ENCODE measurements around the gene CHADL.
"Not testable (repeated sequence)": the region's sequence is repeated elsewhere in the genome, so short reads cannot be mapped to it uniquely, and the experiment has no call there.

CHADL gene

DNA sequence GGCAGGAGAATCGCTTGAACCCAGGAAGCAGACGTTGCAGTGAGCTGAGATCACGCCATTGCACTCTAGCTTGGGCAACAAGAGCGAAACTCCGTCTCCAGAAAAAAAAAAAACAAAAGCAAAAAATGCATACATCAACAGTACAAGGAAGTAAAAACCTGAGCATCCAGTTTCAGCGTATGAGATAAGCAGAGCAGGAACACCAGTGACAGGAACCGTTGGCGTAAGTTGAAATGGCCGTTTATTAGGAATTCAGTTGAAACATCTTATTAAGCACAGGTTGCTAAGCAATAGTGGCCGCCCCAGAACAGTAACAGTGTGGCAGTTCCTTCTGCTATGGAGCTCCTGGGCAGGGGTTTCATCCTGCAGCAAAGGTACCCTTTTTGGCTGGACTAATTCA, 39.6 kb downstream of the CHADL start:
- peaks cover 18 to 31% of the 10 kb centered on the region in 2 donors for H3K4me1 Mint-ChIP-seq
- H3K36me3 Mint-ChIP-seq, result peaks cover 0 to 5% of the 10 kb centered on the region in 2 donors
- H3K27ac Mint-ChIP-seq, result no peak overlapping the region
- H3K4me3 Mint-ChIP-seq, result no peak overlapping the region
- ATAC-seq (replicated peaks) (no peak), DNase-seq (no peak)
- H3K9me3 Mint-ChIP-seq, result no peaks in the 10 kb centered on the region
- peaks cover 12 to 14% of the 10 kb centered on the region in 2 donors for H3K27me3 Mint-ChIP-seq

DNA sequence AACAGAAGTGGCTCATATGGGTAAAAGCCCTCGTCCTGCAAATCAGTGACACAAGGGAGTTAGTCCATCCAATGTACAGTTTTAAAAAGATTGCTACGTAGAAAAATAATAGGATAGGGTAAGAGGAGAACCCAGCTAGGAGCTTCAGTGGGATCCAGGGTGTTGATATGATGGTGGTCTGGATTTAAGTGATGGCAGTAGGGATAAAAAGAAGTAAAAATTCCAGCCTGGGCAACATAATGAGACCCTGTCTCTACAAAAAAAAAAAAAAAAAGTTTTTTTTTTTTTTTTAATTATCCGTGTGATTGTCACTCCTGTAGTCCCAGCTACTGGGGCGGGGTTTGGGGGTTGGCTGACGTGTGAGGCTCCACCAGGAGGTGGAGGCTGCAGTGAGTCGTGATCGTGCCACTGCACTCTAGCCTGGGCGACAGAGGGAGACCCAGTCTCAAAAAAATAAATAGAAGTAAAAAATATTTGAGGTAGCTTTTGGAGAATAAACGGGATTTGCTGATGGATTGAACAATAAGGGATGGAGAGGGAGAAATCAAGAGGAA, 42.6 kb downstream of the CHADL start:
- Mint-ChIP-seq H3K36me3 (no peaks in the 10 kb centered on the region), H3K27ac (no peak overlapping the region), H3K4me3 (peak overlapping the region; percentile 87 to 91), H3K27me3 (peaks cover 2 to 7% of the 10 kb centered on the region in 2 donors), H3K4me1 (peaks cover 9 to 10% of the 10 kb centered on the region in 2 donors), H3K9me3 (no peaks in the 10 kb centered on the region)
- no peak for DNase-seq
- ATAC-seq (replicated peaks), result peak; percentile 64 to 65

DNA sequence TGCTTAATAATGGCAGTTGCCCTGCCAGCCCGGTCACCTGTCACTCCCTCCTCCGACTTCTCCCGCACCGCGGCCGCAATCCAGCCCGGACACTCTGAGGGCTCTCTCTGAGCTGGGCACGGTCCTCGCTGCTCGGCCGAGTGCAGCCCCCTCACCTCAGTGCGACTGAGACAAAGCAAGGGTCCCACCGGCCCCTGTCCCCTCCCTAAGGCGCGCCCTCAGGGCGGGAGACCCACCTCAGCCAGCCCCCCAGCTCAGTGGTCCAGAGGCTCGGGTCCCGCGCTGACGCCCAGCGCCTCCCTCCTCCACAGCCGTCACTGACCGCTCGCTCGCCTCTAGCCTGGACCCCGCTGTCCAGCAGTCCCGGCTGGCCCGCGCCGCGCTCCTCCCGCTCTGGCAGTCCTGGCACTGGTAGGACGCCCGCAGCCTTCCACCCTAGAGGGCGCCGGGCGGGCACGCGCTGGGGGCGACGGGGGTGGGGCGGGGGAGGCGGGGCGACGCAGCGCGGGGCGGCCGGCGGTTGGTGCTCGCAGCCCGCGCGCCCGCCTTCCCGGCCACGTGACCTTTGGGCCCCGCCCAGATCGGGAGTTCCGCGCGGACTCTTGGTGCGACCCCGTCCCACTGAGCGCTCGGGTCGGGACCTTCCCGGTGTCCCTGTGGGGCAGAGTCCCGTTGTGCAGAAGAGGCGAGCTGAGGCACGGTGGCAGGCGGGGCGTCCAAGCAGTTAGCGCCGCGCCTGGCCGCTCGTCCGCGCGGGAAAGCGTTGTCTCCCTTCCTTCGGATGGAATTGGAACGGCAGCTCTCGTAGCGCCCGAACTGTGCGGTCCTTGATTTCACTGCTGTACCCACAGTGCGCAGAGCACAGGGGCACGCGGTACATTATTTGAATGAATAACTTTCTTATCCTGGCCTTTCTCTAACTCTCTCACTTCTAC, 43.4 kb downstream of the CHADL start:
- H3K27me3 Mint-ChIP-seq, result peaks cover 0 to 5% of the 10 kb centered on the region in 2 donors
- peak; percentile 81 to 92 for ATAC-seq (replicated peaks)
- H3K27ac Mint-ChIP-seq, result peak overlapping the region; percentile 37
- DNase-seq, result peak; percentile 66
- peaks cover 9 to 10% of the 10 kb centered on the region in 2 donors for H3K4me1 Mint-ChIP-seq
- H3K36me3 Mint-ChIP-seq, result no peaks in the 10 kb centered on the region
- peak overlapping the region; percentile 87 to 91 for H3K4me3 Mint-ChIP-seq
- H3K9me3 Mint-ChIP-seq, result no peaks in the 10 kb centered on the region

DNA sequence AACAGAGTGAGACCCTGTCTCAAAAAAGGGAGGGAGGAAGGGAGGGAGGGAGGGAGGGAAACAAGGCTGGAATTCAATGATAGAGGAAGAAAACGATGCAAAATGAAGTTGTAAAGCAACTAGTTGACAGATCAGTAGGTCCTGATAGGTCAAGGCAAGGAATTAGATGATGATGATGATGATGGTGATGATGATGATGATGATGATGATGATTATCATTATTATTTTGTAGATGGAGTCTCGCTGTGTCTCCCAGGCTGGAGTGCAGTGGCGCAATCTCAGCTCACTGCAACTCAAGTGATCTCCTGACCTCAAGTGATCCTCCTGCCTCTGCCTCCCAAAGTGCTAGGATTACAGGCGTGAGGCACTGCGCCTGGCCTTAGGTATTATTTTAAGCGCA, 46.9 kb downstream of the CHADL start:
- H3K4me1 Mint-ChIP-seq, result peaks cover 8 to 10% of the 10 kb centered on the region in 2 donors
- H3K36me3 Mint-ChIP-seq, result no peaks in the 10 kb centered on the region
- ATAC-seq (replicated peaks) (no peak), DNase-seq (no peak)
- no peaks in the 10 kb centered on the region for H3K27me3 Mint-ChIP-seq
- no peak overlapping the region for H3K4me3 Mint-ChIP-seq
- no peaks in the 10 kb centered on the region for H3K9me3 Mint-ChIP-seq
- no peak overlapping the region for H3K27ac Mint-ChIP-seq

DNA sequence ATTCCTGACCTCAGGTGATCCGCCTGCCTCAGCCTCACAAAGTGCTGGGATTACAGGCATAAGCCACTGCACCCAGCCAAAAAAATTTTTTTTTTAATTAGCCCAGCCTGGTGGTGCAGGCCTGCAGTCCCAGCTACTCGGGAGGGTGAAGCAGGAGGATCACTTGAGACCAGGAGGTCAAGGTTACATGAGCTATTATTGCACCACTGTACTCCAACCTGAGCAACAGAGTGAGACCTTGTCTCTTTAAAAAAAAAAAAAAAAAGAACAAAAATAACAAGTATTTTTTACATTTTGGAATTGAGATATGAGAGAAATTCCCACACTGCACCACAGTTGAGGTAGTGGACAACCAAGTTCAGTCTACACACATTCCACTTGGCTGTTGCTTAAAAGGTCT, 49.3 kb downstream of the CHADL start:
- no peaks in the 10 kb centered on the region for H3K4me1 Mint-ChIP-seq
- no peaks in the 10 kb centered on the region for H3K27me3 Mint-ChIP-seq
- no peaks in the 10 kb centered on the region for H3K9me3 Mint-ChIP-seq
- no peaks in the 10 kb centered on the region for H3K36me3 Mint-ChIP-seq
- ATAC-seq (replicated peaks), result no peak
- no peak overlapping the region for H3K27ac Mint-ChIP-seq
- DNase-seq, result no peak
- no peak overlapping the region for H3K4me3 Mint-ChIP-seq

DNA sequence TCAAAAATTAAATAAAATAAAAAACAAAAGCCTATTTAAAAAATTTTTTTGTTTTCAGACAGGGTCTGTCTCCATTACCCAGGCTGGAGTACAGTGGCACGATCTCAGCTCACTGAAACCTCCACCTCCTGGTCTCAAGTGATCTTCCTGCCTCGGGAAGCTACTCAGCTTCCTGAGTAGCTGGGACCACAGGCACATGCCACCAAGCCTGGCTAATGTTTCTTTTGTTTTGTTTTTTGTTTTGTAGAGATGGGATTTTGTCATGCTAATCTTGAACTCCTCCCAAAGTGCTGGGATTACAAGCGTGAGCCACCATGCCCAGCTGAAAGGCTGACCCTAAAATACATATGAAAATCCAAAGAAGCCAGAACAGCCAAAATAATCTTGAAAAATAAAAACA, 56.1 kb downstream of the CHADL start:
- H3K27me3 Mint-ChIP-seq, result no peaks in the 10 kb centered on the region
- ATAC-seq (replicated peaks), result no peak
- no peak for DNase-seq
- no peak overlapping the region for H3K27ac Mint-ChIP-seq
- no peak overlapping the region for H3K4me3 Mint-ChIP-seq
- peaks cover 4 to 5% of the 10 kb centered on the region in 2 donors for H3K4me1 Mint-ChIP-seq
- peaks cover 2 to 4% of the 10 kb centered on the region in 2 donors for H3K9me3 Mint-ChIP-seq
- H3K36me3 Mint-ChIP-seq, result peaks cover 0 to 16% of the 10 kb centered on the region in 2 donors

DNA sequence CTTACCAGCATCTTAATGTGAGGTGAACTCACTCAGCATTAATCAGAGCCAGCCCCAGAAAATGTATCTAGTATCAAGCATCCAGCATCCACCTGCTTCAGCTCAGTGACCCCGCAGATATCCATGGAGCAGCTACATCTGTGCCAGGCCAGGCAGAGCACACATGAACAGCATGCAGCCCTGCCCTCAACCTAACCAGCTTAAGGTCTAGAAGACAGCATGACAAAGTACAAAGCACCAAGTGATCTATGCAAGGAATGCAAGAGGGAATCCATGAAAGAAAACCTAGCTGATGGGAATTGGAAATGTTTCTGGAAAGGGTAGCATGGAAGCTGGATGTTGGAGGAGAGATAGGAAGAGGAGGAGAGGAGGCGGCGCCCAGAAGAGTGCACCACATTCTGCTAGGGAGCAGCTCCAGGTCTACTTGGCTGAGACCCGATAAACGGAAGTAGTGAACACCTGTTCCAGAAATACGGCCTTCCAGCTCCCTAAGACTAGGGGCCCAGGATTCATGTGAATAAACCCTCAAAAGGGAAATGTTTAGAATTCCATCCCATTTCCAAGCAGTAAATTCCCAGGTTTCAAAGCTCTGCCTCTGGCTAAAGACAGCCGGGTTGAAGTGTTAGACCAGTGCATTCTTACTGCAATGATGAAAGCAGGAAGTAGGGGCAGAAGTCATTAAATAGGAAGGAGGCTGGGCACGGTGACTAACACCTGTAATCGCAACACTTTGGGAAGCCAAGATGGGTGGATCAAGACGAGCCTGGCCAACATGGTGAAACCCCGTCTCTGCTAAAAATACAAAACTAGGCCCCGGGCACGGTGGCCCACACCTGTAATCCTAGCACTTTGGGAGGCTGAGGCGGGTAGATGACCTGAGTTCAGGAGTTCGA, 59.1 kb downstream of the CHADL start:
- H3K36me3 Mint-ChIP-seq, result peaks cover 15 to 36% of the 10 kb centered on the region in 2 donors
- peaks cover 13 to 17% of the 10 kb centered on the region in 2 donors for H3K4me1 Mint-ChIP-seq
- ATAC-seq (replicated peaks), result peak in 1 of 2 donors; percentile 19
- H3K27me3 Mint-ChIP-seq, result no peaks in the 10 kb centered on the region
- peak overlapping the region; percentile 80 for H3K27ac Mint-ChIP-seq
- H3K4me3 Mint-ChIP-seq, result peak overlapping the region in 1 of 2 donors; percentile 27
- H3K9me3 Mint-ChIP-seq, result peaks cover 2 to 4% of the 10 kb centered on the region in 2 donors
- DNase-seq, result no peak

DNA sequence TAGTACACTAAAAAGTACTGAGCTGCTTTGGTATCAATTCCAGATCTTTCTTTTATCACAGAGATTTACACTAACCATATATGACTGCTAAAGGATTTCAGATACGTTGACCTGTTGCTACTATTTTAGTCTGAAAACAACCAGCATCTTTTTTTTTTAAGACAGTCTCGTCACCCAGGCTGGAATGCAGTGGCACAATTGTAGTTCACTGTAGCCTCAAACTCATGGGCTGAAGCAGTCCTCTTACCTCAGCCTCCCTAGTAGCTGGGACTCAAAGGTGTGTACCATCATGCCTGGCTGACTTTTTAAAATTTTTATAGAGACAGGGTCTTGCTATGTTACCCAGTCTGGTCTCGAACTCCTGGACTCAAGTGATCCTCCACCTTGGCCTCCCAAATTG, 59.8 kb downstream of the CHADL start:
- peaks cover 13 to 17% of the 10 kb centered on the region in 2 donors for H3K4me1 Mint-ChIP-seq
- ATAC-seq (replicated peaks) (no peak), DNase-seq (no peak)
- H3K36me3 Mint-ChIP-seq, result peaks cover 19 to 41% of the 10 kb centered on the region in 2 donors
- H3K4me3 Mint-ChIP-seq, result peak overlapping the region in 1 of 2 donors; percentile 27
- H3K27ac Mint-ChIP-seq, result peak overlapping the region; percentile 80
- H3K27me3 Mint-ChIP-seq, result no peaks in the 10 kb centered on the region
- peaks cover 2 to 4% of the 10 kb centered on the region in 2 donors for H3K9me3 Mint-ChIP-seq

DNA sequence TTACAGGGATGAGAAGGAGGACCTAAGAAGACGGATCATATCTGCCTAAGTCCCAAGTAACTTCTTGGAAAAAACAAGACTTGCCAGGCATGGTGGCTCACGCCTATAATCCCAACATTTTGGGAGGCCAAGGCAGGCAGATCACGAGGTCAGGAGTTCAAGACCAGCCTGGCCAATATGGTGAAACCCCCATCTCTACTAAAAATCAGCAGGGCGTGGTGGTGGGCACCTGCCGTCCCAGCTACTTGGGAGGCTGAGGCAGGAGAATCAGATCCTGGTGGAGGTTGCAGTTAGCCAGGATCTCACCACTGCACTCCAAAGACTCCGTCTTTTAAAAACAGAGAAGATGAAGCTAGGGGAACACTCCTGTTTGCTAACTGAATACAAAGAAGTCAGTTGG, 60.4 kb downstream of the CHADL start:
- Mint-ChIP-seq H3K36me3 (peaks cover 21 to 47% of the 10 kb centered on the region in 2 donors), H3K4me1 (peaks cover 16 to 17% of the 10 kb centered on the region in 2 donors)
- DNase-seq; H3K27me3 Mint-ChIP-seq; H3K4me3 Mint-ChIP-seq; ATAC-seq (replicated peaks); H3K9me3 Mint-ChIP-seq; H3K27ac Mint-ChIP-seq: not testable (repeated sequence)
